ENCODE results near the gene ZNF732.
"Not testable (repeated sequence)": the region's sequence is repeated elsewhere in the genome, so short reads cannot be mapped to it uniquely, and the experiment has no call there.

Gene ZNF732

DNA sequence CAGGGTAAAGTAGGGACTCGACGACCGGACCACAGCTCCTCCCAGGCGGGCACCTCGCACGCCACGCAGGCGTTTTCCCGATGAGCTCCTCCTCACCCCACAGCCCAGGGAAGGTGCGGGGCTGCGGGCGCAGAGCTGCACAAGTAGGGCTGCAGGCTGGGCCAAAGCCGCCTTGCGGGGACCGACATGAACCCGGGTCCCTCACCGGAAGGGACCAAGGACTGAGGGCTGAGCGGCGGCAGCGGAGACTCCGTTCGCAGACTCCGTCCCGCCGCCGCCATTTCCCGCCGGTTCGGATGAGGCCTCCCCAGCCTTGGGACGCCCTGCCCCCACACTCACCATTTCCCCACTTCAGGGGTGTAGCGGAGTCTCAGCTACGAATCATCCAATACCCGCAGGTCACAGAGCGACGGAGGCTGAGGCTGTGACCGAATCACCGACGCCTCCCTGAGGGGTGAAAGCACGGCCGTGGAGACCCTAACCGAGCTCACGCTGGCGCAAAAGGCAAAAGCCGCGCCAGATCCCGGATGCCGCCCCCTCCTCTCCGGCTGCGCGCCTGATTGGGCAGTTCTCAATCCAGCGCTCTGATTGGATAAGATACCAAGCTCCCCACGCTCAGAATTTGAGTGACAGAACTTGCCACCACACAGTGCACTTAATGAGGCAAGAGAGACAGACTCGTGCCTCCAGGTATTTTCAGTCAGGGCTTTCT, at the start of gene ZNF732:
TSS of gene ZNF732 (minus strand) at position 506 of the 712 bp plus-strand sequence. CDS start at position 342, 164 bp downstream.
- peak; percentile 31 to 47 for DNase-seq

DNA sequence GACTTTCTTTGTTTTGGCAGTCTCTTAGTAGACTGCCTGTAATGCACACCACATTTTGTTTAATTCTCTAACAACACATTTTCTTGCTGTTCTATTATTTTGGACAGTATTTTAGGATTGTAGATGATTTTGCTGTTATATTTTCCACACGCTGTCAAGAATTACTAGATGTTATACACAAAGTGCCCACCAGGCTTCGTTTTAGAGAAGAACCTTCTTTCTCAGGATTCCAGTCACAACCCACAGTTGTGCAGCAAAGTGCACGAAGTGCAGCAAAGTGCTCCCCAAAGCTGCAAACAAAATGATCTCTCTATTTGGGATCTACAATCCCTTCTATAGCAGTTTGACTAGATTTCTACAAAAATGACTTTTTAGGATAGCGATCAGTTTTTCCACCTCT, 34.7 kb upstream of the ZNF732 start:
- DNase-seq = no peak

DNA sequence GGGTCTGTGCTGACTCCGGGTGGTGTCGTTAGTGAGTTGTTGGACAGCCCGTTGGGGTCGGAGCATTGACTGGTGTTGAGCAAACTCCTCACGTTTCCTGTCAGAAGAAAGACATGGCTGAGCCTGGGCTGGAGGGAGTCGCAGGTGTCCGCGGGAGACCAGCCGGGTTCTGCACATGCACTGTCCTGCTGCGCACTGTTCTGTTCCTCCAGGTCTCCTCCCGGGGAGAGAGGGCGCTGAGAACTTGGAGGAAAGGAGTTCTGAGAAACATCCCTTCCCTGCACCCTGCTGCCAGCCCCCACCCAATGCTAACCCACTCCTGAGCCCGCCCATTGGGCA, 33.5 kb upstream of the ZNF732 start:
- DNase-seq = no peak

DNA sequence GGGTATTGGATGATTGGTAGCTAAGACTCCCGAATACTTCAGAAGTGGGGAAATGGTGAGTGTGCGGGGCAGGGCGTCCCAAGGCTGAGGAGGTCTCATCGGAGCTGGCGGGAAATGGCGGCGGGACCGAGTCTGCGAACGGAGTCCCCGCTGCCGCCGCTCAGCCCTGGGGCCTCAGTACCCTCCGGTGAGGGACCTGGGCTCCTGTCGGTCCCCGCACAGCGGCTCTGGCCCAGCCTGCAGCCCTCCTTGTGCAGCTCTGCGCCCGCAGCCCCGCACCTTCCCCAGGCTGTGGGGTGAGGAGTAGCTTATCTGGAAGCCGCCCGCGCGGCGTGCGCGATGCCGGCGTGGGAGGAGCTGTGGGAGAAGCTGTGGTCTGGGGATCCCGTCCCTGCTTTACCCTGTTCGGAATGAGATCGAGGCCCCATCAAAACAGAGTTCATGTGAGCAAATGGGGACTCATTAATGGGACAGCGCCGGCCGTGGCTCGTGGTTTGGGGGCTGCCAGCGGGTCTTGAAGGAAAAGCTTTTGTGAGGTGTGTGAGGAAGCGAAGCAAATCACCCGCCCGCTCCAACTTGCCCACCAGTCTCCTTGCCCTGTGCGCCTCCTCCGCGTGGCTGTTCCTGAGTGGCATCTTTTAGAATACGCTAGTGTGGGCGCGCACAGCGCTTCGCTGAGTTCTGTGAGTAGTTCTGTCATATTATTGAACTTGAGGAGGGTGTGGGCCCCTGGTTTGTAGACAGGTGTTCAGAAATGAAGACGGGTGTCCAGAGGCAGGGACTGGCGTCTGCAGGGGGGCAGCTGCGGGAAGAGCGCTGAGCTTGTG, 32.9 kb upstream of the ZNF732 start:
- no peak for DNase-seq

DNA sequence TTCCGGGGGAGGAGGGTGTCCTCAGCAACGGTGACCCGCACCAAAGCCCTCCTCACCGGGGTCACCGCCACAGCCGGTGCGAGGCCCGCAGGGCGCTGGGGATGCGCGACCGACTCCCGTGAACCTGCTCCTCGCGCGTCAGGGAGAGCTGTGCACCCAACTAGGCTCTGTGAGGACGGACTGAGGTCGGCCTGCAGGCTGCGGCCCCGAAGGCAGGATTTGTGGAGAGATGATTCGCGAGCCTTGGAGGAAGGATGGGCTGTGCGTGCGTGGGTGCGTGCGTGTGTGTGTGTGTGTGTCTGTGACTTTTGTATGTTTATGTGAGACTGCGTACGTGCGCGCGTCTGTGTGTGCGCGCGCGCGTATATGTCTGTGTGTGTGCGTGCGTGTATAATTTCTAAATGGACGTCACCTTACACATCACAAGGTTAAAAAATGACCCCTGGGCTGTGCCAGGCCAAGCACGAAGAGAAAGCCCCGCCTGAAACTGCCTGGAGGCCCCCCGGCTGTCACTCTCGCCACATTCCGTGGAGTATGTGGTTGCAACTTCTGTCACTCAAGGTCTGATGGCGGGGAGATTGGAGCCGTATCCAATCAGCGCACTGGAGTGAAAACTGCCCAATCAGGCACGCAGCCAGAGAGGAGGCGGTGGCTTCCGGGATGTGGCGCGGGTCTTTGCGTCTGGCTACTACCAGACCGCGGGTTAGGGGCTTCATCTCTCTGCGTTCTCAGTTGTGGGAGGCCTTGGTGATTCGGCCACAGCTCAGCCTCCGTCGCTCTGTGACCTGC, 32.1 kb upstream of the ZNF732 start, which contains the start of gene ZNF141:
TSS of gene ZNF141 (plus strand) at position 672 of the 789 bp plus-strand sequence. CDS start 170 bp downstream, outside the sequence.
- peak; percentile 96 for DNase-seq

DNA sequence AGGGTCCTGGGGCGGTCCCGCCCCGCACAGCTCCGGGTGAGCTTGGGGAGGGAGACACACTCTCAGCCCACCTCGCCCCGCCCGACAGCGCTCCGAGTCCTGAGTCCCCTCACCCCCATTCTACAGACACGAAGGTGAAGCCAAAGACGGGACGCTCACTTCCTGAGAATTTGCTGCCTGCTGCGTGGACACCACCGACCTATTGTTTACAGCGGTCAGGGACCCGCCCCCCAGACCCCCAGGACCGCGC, 31.5 kb upstream of the ZNF732 start:
- peak in 1 of 2 experiments; percentile 12 for DNase-seq

DNA sequence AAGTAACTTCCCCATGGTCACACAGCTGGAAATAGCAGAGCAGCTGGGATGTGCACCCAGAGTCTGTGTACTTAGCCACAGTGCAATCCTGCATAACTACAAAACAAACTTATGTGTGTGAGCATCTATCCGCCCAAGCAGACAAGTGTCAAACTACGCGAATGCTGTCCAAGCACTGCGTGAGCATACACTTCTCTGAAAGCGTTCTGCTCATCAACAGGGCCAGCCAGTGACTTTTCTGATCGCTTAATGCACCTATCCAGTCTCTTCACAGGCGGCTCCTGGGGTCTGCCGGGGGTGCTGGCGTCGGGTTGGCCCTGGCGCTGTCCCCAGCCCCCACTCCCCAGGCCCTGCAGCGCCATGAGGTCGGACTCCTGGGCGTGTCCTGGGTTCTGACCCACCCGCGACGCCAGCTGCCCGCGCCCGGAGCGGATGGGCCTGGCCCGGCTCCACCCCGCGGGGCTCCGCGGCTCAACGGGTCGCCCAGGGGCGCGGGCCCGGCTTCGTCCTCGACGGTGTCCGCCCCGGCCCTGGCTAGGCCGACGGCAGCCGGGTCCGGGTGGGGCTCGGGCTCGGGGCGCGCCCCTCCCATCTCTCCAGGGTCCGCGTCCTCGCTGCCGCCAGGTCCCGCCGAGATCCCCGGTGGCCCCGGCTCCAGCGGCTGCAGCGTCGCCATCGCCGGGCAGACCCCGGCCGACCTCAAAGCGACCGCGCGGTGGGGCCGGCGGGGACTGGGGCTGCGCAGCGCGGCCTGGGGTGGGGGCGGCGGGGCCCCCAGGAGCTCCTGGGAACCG, 31.0 kb upstream of the ZNF732 start:
- DNase-seq = no peak

DNA sequence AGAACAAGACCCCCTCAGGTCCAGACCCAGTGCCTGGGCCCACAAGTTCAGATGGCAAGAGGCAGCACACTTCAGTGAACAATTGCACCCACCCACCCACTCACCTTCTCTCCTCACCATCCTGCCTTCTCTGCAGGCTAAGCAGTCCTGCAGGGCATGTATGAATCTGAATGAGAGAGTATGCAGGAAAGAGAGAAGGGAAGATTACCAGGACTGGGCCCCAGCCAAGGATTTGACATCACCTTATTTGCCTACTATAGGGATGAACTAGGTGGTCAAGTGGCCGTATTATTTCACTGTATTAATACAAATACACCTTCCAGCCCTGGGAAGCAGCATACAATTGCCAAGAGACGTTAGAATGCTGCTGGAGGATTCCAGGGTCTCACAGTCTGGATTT, 30.2 kb upstream of the ZNF732 start:
- DNase-seq = no peak

DNA sequence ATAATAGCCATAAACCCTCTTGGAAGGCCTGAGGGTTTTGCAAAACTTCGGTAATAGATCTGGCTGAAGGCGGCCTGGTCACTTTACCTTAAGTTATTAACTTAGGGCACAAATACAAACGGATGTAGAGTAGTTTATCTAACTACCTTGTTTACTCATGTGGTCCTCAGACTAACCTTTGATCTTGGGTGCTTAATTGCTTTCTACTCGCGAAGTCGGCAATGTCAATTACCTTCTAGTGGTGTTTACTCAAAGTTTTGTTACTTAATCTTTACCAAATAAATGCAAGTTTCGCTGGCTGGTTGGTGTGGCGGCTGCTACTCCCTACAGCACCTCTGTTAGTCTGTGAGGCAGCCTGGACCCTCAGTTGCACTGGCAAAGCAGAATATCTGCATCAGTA, 23.5 kb upstream of the ZNF732 start:
- no peak for DNase-seq

DNA sequence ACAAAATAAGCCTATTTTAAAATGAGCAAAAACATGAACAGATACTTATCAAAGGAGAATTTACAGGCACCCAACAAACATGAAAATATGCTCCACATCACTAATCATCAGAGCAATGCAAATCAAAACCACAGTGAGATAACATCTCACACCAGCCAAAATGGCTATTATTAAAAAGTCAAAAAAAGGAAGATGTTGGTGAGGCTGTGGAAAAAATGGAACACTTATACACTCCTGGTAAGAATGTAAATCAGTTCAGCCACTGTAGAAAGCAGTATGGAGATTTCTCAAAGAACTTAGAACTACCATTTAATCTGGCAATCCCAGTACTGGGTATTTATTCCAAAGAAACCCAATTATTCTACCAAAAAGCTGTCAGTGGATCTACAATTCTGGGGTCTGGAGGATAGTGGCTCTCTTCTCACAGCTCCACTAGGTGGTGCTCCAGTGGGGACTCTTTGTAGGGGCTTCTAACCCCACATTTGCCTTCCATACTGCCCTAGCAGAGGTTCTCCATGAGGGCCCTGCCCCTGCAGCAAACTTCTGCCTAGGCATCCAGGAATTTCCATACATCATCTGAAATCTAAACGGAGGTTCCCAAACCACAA, 9.1 kb upstream of the ZNF732 start:
- no peak for DNase-seq

DNA sequence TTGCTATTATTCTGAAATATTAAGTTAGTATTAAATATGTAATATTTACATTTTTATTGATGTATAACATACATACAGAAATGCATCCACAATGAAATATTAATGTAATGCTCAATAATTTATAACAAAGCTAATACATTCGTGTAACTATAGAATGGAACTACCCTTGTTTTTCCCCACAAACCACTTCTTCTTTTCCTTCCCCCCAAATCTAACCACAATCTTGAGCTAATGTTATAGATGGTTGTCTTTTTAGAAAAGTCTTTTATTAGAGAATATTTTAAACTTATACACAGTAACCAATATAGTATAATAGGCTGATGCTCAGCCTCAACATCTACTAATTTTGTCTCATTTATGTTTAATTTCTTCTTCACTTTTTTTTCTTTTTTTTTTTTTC, 4.5 kb upstream of the ZNF732 start:
- DNase-seq = no peak

DNA sequence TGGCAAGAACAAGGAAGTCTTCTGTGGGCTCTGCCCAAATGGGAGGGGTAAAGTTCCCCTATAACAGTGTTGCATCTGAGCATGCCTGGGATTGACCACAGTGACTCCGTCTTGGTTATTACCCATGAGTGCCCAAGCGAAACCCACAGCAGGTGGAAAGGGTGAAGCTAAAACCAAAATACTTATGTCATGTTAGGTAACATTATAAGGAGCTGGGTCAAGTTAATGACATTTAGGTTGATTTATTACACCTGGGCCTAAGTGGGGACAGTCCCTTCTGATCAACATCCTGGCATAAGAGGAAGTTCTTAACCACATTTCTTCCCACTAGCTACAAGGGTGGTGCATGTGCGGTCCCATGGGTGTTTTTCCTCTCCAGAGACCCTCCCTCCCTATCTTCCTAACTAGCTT, 1.3 kb upstream of the ZNF732 start:
- DNase-seq = no peak

DNA sequence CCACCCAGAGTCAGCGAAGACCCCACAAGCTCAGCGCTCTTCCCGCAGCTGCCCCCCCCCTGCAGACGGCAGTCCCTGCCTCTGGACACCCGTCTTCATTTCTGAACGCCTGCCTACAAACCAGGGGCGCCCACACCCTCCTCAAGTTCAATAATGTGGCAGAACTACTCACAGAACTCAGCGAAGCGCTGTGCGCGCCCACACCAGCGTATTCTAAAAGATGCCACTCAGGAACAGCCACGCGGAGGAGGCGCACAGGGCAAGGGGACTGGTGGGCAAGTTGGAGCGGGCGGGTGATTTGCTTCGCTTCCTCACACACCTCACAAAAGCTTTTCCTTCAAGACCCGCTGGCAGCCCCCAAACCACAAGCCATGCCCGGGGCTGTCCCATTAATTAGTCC, 758 bp downstream of the ZNF732 start:
- not testable (repeated sequence) for DNase-seq

DNA sequence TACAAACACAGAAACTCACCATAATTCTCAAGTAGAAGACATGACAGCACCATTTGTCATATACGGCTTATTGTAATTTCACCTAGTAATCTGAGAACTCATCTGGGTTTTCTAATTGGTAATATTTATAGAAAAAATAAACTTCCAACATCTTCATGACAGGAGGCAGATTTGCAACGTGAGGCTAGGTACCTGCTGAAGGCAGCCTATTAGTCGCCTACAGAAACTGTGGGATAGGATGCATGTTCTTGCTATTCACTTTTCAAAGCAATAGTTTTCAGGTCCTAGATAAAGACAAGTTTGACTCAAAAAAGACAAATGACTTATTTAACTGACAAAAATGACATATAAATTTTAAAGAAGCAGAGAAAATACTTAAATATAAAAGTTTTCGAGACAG, 2.9 kb downstream of the ZNF732 start:
- no peak for DNase-seq

DNA sequence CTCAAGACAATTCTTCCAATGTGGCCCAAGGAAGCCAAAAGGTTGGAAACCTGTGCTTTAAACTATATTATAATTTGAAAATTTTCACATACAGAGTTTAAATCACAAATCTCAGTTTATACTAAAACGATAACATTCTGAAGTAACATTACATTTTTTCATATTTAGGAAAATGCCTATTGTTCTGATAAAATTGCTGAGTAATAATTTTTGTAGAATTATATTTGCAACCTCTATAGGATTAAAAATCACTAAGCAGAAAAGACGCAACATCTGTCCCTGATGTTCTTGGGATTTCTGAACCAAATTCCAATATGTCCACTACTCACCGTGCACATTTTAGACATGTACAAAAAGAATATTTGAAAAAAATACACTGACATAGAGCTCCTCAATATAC, 10.5 kb downstream of the ZNF732 start:
- no peak for DNase-seq

DNA sequence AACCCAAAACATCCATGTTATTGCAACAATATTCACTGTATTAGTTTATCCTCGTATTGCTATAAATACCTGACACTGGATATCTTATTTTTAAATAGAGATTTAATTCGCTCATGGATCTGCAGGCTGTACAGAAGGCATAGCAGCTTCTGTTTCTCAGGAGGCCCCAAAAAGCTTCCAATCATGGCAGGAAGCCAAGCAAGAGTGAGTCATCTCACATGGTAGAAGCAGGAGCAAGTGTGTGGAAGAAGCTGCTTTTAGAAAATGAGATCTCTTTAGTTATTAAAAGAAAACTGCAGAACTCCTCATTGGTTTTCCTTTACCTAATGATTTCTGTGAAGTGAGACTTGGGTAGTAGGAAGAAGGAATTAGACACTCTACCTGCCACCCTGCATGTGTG, 16.4 kb downstream of the ZNF732 start:
- no peak for DNase-seq

DNA sequence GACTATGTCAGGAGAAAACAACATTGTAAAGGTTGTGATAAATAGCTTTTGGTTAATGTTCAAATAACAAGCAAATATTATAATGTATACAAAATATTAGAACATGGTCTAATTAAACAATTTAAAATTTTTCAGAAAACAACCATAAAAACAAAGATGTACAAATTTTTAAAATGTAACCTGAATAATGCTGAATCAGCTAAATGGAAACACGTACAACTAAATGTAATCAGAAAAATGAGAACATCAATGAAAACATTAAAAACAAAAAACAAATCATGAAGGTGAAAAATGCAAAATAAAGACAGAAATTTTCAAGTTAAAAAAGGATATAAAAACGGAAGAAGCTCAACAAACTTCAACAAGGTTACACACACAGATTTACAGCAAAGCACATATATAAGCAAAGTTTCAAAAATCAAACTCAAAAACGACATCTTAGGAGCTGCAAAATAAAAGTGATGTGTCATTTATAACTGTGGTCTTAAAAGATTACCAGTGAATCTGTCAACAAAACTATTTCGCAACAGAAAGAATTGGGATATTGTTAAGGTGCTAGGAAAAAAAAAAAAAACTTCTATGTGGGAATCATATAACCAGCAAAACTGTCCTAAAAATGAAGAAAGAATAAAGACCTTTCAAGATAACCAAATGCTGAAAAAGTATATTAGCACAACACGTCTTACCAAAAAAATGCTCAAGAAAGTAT, 31.8 kb downstream of the ZNF732 start:
- no peak for DNase-seq

DNA sequence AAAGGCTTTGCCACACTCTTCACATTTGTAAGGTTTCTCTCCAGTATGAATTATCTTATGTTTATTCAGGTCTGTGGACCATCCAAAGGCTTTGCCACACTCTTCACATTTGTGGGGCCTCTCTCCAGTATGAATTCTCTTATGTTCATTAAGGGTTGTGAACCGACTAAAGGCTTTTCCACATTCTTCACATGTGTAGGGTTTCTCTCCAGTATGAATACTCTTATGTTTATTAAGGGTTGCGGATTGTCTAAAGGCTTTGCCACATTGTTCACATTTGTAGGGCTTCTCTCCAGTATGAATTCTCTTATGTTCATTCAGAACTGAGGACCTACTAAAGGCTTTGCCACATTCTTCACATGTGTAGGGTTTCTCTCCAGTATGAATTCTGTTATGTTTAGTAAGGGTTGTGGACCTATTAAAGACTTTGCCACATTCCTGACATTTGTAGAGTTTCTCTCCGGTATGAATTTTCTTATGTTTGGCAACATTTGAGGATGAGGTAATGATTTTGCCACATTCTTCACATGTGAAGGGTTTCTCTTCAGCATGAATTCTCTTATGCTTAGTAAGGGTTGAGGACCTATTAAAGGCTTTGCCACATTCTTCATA, 33.7 kb downstream of the ZNF732 start:
- DNase-seq = no peak

DNA sequence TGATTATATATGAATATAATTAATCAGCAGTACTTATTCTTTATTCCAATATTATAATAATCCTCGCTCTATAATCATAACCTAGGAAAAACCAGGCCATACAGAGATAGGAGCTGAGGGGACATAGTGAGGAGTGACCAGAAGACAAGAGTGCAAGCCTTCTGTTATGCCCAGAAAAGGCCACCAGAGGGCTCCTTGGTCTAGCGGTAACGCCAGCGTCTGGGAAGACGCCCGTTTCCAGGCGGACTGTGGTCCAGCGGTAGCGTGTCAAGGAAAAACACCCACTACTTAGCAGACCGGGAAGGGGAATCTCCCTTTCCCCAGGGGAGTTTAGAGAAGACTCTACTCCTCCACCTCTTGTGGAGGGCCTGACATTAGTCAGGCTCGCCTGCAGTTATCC, 46.0 kb downstream of the ZNF732 start:
- DNase-seq = peak in 1 of 2 experiments; percentile 12

DNA sequence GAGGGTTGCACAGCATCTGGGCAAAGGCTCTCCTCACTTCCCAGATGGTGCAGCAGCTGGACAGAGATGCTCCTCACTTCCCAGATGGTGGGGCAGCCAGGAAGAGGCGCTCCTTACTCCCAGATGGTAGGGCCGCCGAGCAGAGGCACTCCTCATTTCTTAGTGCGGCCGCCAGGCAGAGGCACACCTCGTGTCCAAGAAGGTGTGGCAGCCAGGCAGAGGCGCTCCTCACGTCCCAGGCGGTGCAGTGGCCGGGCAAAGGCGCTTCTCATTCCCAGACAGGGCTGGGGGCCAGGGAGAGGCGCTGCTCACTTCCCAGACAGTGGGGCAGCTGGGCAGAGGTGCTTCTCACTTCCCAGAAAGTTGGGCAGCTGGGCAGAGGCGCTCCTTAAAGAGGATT, 48.8 kb downstream of the ZNF732 start:
- DNase-seq = no peak
